Vagina (tissue), 2 donors: ENCODE data around the gene COPZ1.

Experiments used
- CTCF ChIP-seq, 3 experiments: fragments of 450-650 bp in 2 of 3; fragments of 200-600 bp in 1 of 3; sonication (generic) in 1 of 3; IDR thresholded peaks; one replicate each; pipeline ENCODE4 v1.5.1; 2017 to 2019; ENCODE audit warnings: antibody characterized with exemption in 3 of 3, mild to moderate bottlenecking in 2 of 3, moderate library complexity in 2 of 3
- POLR2A ChIP-seq, 2 donors: fragments of 450-650 bp; IDR thresholded peaks; one replicate each; pipeline ENCODE4 v1.6.1; 2017; ENCODE audit warnings: antibody characterized with exemption in 2 of 2, mild to moderate bottlenecking in 2 of 2, moderate library complexity in 2 of 2
- POLR2AphosphoS5 ChIP-seq, 2 donors: sonication (generic); formaldehyde crosslinking; IDR thresholded peaks; one replicate each; pipeline ENCODE4 v1.9.0; 2017; ENCODE audit warnings: antibody characterized with exemption in 2 of 2, mild to moderate bottlenecking in 2 of 2, low read depth in 1 of 2; ENCODE audit not compliant: insufficient read depth in 1 of 2

DNA sequence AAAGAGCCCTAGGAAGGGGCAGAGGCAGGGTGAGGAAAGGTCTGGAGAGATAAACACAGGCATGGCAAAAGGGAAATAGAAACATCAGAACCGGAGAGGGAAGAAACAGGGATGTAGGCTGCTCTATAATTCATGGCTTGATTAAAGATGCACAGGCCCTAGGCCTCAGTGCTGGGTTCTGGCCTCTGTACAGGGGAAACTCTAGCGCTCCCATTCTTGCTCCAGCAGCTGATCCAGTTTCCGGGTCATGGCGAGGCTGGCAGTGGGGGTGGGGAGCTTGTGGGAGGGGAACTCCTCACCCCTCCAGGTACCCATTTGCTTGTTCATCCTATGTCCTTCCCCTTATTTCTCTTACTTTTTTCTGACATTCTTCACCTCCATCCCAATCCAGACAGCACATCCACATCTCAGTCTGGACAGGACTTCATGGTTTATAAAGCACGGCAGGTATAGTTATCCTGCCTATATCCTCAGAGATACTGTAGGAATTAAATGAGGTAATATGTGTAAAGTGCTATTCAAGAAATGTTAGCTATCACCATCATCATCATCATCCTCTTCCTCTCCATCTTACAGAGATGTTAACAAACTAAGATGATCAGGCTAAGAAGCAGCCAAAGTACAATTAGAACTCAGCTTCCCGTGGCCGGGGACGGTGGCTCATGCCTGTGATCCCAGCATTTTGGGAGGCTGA is 47.3 kb downstream of the COPZ1 start:
- TF ChIP-seq CTCF (IDR thresholded peaks at IDR 0.05) (no peak), POLR2A (IDR thresholded peaks at IDR 0.05) (no peak), POLR2AphosphoS5 (IDR thresholded peaks at IDR 0.05; ENCODE audit: insufficient read depth in 1 of 2, low read depth in 1 of 2) (no peak)
